Measurements from ENCODE around the gene RNASEL. TPM values are rescaled to one million over a fixed set of nuclear protein-coding genes. Genes with fewer than 3 reads are reported as not detected.

RNASEL gene
- total and polyA plus RNA-seq, 2 of the 4 experiments (the other 2 are of a cell fraction) = 2.5 to 6.5 TPM

DNA sequence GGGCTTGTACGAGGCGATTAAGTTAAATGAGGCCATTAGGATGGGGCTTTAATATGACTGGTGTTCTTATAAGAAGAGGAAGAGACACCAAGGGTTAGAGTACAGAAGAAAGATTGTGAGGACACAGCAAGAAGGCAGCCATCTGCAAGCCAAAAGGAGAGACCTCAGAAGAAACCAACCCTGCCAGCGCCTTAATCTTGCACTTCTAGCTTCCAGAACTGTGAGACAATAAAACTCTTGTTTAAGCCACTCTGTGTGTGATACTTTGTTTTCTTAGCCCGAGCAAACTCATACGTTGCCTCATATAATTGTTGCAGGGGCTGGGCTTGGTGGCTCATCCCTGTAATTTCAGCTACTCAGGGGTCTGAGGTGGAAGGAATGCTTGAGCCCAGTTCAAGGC lies 48.7 kb upstream of the RNASEL start:
- Histone ChIP-seq H3K79me1 (ENCODE audit: low read depth in 1 of 2, low read length in 2 of 2) (no peaks in the 10 kb centered on the region), H3K4me3 (ENCODE audit: insufficient read depth, low read depth, low read length) (no peak overlapping the region), H3K9me1 (ENCODE audit: insufficient read depth, low read length) (no peaks in the 10 kb centered on the region), H3K9ac (ENCODE audit: low read depth, low read length) (no peak overlapping the region), H3K4me2 (ENCODE audit: low read depth, low read length) (no peak overlapping the region), H3K27ac (ENCODE audit: insufficient read depth, low read length) (no peak overlapping the region), H2BK5ac (ENCODE audit: low read depth, low read length, poor library complexity, severe bottlenecking) (no peak overlapping the region), H2AFZ (replicated peaks; ENCODE audit: low read length, poor library complexity) (no peak overlapping the region), H2BK15ac (ENCODE audit: low read depth, low read length) (no peak overlapping the region), H3K9me3 (ENCODE audit: control insufficient read depth, insufficient read depth, low read length) (no peaks in the 10 kb centered on the region), H2AK9ac (replicated peaks; ENCODE audit: low read depth, low read length, poor library complexity) (no peak overlapping the region), H4K91ac (ENCODE audit: insufficient read depth, low read depth, low read length) (no peak overlapping the region), H2BK120ac (ENCODE audit: low read depth, low read length) (no peak overlapping the region), H2AK5ac (ENCODE audit: low read depth, low read length) (no peak overlapping the region), H3K27me3 (ENCODE audit: control insufficient read depth, insufficient read depth, low read length) (peaks cover 17% of the 10 kb centered on the region), H3K4ac (ENCODE audit: low read depth, low read length) (no peak overlapping the region), H3K56ac (ENCODE audit: extremely low read depth, insufficient read depth, low read length) (no peak overlapping the region), H3K23ac (ENCODE audit: low read depth, low read length) (no peak overlapping the region), H3K18ac (ENCODE audit: low read depth, low read length) (no peak overlapping the region), H3K4me1 (ENCODE audit: control insufficient read depth, insufficient read depth, low read length) (no peaks in the 10 kb centered on the region), H2BK20ac (ENCODE audit: low read depth, low read length) (no peak overlapping the region), H4K5ac (ENCODE audit: low read depth, low read length) (no peak overlapping the region), H4K20me1 (ENCODE audit: insufficient read depth, low read length) (no peaks in the 10 kb centered on the region), H3K14ac (replicated peaks; ENCODE audit: low read depth, low read length) (no peak overlapping the region), H4K8ac (ENCODE audit: low read depth in 2 of 2, low read length in 2 of 2) (no peak overlapping the region), H3K36me3 (ENCODE audit: control insufficient read depth, insufficient read depth, low read length) (no peaks in the 10 kb centered on the region)
- intact Hi-C loops (cut with micrococcal nuclease) = no loop called here
- in situ Hi-C loops (cut with MboI; ENCODE audit: low sequenced_read_pairs) = no loop called here
- ChIA-PET POLR2A (ENCODE audit: unreplicated experiment) (no interaction called here), CTCF (no interaction called here)
- BruUV-seq (replicated peaks) = no TSS peak
- TF ChIP-seq CHD1 (IDR thresholded peaks at IDR 0.05; ENCODE audit: low read depth, low read length) (no peak), POLR2A (IDR thresholded peaks at IDR 0.05; ENCODE audit: low read depth, low read length) (no peak), FOS (IDR thresholded peaks at IDR 0.05; ENCODE audit: low read depth, low read length) (no peak), MAZ (IDR thresholded peaks at IDR 0.05; ENCODE audit: borderline replicate concordance, low read depth, low read length) (no peak), RCOR1 (IDR thresholded peaks at IDR 0.05; ENCODE audit: insufficient replicate concordance, low read length) (no peak), RFX5 (IDR thresholded peaks at IDR 0.05; ENCODE audit: low read depth, low read length) (no peak), BHLHE40 (IDR thresholded peaks at IDR 0.05; ENCODE audit: low read depth, low read length) (no peak), MAFK (IDR thresholded peaks at IDR 0.05; ENCODE audit: low read depth, low read length) (no peak), SMC3 (IDR thresholded peaks at IDR 0.05; ENCODE audit: low read depth, low read length) (no peak), RAD21 (IDR thresholded peaks at IDR 0.05; ENCODE audit: low read length) (no peak), NFE2L2 (IDR thresholded peaks at IDR 0.05; ENCODE audit: low read depth, low read length) (no peak)
- TF ChIP-seq, protein P1, sequence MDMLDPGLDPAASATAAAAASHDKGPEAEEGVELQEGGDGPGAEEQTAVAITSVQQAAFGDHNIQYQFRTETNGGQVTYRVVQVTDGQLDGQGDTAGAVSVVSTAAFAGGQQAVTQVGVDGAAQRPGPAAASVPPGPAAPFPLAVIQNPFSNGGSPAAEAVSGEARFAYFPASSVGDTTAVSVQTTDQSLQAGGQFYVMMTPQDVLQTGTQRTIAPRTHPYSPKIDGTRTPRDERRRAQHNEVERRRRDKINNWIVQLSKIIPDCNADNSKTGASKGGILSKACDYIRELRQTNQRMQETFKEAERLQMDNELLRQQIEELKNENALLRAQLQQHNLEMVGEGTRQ (IDR thresholded peaks at IDR 0.05; ENCODE audit: low read depth, low read length) = no peak
- TF ChIP-seq, protein P2, sequence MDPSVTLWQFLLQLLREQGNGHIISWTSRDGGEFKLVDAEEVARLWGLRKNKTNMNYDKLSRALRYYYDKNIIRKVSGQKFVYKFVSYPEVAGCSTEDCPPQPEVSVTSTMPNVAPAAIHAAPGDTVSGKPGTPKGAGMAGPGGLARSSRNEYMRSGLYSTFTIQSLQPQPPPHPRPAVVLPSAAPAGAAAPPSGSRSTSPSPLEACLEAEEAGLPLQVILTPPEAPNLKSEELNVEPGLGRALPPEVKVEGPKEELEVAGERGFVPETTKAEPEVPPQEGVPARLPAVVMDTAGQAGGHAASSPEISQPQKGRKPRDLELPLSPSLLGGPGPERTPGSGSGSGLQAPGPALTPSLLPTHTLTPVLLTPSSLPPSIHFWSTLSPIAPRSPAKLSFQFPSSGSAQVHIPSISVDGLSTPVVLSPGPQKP (IDR thresholded peaks at IDR 0.05; ENCODE audit: borderline replicate concordance, low read depth, low read length) = no peak
- WGBS, 2 experiments (ENCODE audit: extremely low coverage in 2 of 2, insufficient read length in 1 of 2) = 100% methylated on average over 2 of the region's 5 CpGs; no CpG with 5 or more reads in 1 of the 2 experiments
- ATAC-seq (ENCODE audit: low read depth) = no peak
- dilution Hi-C loops (cut with HindIII; ENCODE audit: low sequenced_read_pairs, unreplicated experiment) = no loop called here
- DNase-seq = no peak
